NOMO-1 treated with DMSO at 0.1 percent for 48 hours (cell line): ENCODE results near the gene RAET1G.
"Not testable (repeated sequence)": the region's sequence is repeated elsewhere in the genome, so short reads cannot be mapped to it uniquely, and the experiment has no call there.

Source experiments
- DNase-seq: peaks from one replicate; lab custom pipeline; 2025; ENCODE audit not compliant: unreplicated experiment; lab: John Stamatoyannopoulos, UW

RAET1G gene

GRCh38 chr6:149954328-149954983 lies 31.5 kb upstream of the RAET1G start:
- not testable (repeated sequence) for DNase-seq

GRCh38 chr6:149953934-149954327 lies 31.0 kb upstream of the RAET1G start:
- DNase-seq: not testable (repeated sequence)

GRCh38 chr6:149953390-149953789 lies 30.5 kb upstream of the RAET1G start:
- not testable (repeated sequence) for DNase-seq

- DNase-seq: no peak
Measured at GRCh38 chr6:149951626-149952025, 28.7 kb upstream of the RAET1G start.

- DNase-seq: no peak
Measured at GRCh38 chr6:149951096-149951495, 28.2 kb upstream of the RAET1G start.

GRCh38 chr6:149950423-149950822 lies 27.5 kb upstream of the RAET1G start:
- DNase-seq: no peak

- no peak for DNase-seq
Measured at GRCh38 chr6:149948616-149949015, 25.7 kb upstream of the RAET1G start.

GRCh38 chr6:149948011-149948410 lies 25.1 kb upstream of the RAET1G start:
- no peak for DNase-seq

GRCh38 chr6:149947533-149947932 lies 24.6 kb upstream of the RAET1G start:
- not testable (repeated sequence) for DNase-seq

- DNase-seq: not testable (repeated sequence)
Measured at GRCh38 chr6:149946631-149947030, 23.7 kb upstream of the RAET1G start.

- DNase-seq: not testable (repeated sequence)
Measured at GRCh38 chr6:149945276-149945675, 22.4 kb upstream of the RAET1G start.

- not testable (repeated sequence) for DNase-seq
Measured at GRCh38 chr6:149943321-149943720, 20.4 kb upstream of the RAET1G start.

GRCh38 chr6:149942461-149942829 lies 19.5 kb upstream of the RAET1G start:
- DNase-seq: no peak

- DNase-seq: peak; percentile 91
Measured at GRCh38 chr6:149941583-149942460, 18.9 kb upstream of the RAET1G start, which contains the start of gene ULBP2. Gene ULBP2 (plus strand): TSS chr6:149942014. CDS start chr6:149942073, 59 bp downstream.

- no peak for DNase-seq
Measured at GRCh38 chr6:149940672-149940982, 17.7 kb upstream of the RAET1G start.

- no peak for DNase-seq
Measured at GRCh38 chr6:149939909-149940671, 17.2 kb upstream of the RAET1G start.

GRCh38 chr6:149939356-149939648 lies 16.4 kb upstream of the RAET1G start:
- no peak for DNase-seq

- peak; percentile 14 for DNase-seq
Measured at GRCh38 chr6:149938571-149939355, 15.8 kb upstream of the RAET1G start.

- not testable (repeated sequence) for DNase-seq
Measured at GRCh38 chr6:149938013-149938570, 15.2 kb upstream of the RAET1G start.

- DNase-seq: no peak
Measured at GRCh38 chr6:149936743-149937142, 13.8 kb upstream of the RAET1G start.

GRCh38 chr6:149935668-149936067 lies 12.7 kb upstream of the RAET1G start:
- no peak for DNase-seq
